HG03025 (cell line): ENCODE results near the gene CFAP54.
"Not testable (repeated sequence)": the region's sequence is repeated elsewhere in the genome, so short reads cannot be mapped to it uniquely, and the experiment has no call there.

Source experiments
- ATAC-seq: cut with Tn5 transposase; IDR thresholded peaks from one replicate; pipeline ENCODE4 v1.9.1; 2021; ENCODE audit warnings: mild to moderate bottlenecking, moderate library complexity; ENCODE audit not compliant: unreplicated experiment, low FRiP score

The CFAP54 gene

DNA sequence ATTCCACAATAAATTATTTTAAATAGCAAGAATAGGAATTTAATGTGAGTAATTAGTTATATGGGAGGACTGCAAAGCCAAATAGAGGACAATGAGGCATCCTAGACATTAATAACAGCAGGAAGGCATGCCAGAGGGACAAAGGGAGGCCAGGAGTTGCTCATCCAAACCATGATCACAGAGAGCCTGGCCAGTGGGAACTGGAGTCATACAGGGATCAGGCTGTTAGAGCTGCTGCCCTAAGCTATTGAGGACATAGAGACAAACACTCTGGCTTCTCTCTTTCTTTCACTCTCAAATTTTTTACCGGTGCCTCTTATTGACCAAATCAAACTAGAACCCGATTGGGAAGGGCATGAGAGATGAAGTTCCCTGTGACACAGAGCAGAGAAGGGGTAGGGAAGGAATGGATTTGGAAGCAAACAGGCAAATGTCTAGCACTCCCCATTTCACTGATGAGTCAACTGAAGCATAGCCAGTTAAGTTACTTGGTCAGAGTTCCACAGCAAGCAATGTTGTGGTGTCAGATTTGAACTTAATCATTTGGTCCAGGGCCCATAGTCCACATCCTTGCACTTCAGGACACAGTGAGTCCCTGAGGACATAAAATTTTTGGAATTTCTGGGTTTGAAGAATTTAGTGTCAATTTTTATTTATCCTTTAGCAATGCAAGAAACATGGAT, 17.9 kb upstream of the CFAP54 start:
- no peak for ATAC-seq

DNA sequence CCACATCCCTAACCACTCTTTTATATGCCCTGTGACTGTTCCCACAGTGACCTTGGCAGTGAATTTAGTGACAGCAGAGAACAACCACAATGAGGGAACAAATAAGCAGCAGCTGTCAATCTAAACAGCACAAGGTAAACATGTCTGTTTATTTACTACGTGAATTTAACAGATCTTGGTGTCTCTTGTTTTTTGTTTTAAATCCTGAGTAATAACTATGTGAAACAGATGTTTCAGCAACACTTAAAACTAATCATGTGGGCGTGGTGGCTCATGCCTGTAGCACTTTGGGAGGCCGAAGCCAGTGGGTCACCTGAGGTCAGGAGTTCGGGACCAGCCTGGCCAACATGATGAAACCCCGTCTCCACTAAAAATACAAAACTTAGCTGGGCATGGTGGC, 17.0 kb upstream of the CFAP54 start:
- ATAC-seq: no peak

DNA sequence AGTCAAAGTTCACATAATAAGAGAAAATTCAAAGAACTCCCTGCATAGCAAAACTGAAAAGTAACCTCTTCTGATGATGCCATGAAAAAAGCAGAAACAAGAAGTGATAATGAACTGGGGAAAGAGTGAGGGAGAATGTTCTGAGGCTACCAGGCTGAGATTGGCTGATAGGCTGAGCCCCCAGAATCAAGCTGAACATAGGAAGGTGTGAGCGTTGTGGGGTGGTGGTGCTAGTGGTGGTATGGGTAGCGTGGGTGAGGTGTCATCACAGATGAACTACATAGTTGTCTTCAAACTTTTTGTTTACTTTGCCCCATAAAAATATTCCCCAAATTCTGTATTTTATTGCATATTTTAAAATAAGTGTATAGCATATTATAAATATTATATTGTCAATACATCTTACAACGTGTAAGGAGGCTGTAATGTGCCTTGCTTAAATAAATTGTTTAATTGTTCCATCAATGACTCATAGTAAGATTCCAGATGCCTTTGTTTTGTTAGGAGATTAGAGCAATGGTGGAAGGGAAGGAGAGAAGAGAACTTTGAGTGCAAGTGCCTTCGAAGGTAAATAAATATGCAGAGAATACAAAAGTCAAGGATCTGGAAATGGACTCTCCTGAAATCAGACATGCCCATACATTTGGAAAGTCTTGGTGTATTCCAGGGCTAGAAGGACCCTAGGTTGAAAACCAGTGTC, 15.8 kb upstream of the CFAP54 start:
- no peak for ATAC-seq

DNA sequence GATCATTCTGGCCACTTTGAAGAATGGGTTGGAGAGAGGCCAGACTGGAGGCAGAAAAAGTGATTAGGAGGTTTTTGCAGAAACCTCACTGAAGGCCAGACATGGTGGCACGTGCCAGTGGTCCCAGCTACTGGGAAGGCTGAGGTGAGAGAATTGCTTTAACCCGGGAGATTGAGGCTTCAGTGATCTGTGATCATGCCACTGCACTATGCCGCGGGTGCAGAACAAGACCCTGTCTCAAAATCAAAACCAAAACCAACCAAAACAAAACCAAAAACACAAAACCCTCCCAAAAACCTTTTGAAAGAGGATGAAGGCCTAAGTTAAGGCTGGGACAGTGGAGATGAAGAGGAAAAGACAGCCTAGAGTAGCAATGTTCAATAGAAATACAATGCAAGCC, 15.2 kb upstream of the CFAP54 start:
- no peak for ATAC-seq

GRCh38 chr12:96478011-96478410, 11.4 kb upstream of the CFAP54 start:
- ATAC-seq: no peak

- no peak for ATAC-seq
These were observed 7.3 kb upstream of the CFAP54 start for GRCh38 chr12:96482086-96482485.

GRCh38 chr12:96483116-96483515, 6.3 kb upstream of the CFAP54 start:
- ATAC-seq: no peak

DNA sequence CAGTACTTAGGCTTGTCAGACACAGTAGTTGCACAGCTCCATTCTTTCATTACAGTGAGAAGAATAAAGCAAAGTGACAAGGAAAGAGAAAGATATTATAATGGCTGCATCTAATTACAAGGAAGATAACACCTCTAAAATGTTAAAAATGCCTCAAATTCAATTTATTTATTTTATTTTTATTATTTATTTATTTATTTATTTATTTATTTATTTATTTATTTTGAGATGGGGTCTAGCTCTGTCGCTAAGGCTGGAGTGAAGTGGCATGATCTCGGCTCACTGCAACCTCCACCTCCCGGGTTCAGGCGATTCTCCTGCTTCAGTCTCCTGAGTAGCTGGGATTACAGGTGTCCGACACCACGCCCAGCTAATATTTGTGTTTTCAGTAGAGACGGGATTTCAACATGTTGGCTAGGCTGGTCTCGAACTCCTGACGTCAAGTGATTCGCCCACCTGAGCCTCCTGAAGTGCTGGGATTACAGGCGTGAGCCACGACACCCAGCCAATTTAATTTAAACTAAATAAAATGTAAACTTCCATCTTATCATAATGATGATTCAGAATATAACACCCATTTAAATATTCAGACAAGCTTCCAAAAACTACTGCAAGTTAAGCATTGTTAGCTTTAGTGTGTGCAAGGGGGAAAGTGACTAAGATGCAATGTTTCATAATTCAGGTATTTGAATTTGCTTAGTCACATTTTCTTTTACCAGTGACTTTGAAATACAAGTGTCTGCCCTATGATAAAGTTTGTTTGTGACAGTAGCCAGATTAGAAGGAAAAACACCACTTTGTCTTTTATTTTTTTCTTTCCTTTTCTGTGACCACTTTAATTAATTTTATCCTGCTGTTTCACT, 2.4 kb upstream of the CFAP54 start:
- ATAC-seq: no peak

- no peak for ATAC-seq
These were observed 1.7 kb upstream of the CFAP54 start for GRCh38 chr12:96487634-96488033.

- no peak for ATAC-seq
These were observed 3.7 kb downstream of the CFAP54 start for GRCh38 chr12:96493106-96493505.

GRCh38 chr12:96494154-96494553, 4.8 kb downstream of the CFAP54 start:
- ATAC-seq: not testable (repeated sequence)

DNA sequence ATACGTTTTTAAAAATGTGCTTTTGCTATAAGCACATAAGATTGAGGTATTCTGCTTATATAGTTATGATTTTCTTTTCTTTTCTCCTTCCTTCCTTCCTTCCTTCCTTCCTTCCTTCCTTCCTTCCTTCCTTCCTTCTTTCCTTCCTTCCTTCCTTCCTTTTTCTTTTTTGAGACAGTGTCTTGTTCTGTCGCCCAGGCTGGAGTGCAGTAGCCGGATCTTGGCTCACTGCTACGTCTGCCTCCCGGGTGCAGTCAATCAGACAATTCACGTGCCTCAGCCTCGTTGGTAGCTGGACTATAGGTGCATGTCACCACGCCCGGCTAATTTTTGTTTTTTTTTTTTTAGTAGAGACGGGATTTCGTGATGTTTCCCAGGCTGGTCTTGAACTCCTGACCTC, 5.8 kb downstream of the CFAP54 start:
- ATAC-seq: no peak

DNA sequence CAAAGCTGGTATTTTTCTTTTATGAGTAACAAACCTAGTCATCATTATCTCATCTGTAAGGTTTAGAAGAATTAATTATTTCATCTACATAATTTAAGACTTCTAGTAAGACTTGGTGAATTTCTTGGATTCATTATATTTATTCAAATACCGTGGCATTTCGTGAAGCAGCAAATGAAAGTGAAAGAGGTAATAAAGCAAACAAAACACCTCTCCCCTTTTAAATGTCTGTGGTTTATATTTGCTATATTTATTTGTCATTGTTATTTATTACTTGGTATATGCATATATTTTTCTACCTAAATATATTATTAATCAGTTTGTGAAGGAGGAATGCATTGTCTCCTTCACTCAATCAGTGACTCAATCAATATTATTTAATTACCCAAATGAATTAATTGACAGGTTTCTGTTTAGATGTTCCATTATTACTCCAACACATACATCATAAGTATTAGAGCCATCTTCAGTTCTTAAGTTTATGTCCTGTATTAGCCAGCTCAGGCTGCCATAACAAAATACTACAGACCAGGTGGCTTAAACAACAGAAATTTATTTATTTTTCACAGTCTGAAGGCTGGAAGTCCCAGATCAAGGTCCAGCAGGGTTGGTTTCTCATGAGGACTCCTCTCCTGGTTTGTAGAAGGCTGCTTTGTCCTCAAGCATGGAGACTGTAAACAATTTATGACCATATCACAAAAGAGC, 6.6 kb downstream of the CFAP54 start:
- ATAC-seq: no peak

DNA sequence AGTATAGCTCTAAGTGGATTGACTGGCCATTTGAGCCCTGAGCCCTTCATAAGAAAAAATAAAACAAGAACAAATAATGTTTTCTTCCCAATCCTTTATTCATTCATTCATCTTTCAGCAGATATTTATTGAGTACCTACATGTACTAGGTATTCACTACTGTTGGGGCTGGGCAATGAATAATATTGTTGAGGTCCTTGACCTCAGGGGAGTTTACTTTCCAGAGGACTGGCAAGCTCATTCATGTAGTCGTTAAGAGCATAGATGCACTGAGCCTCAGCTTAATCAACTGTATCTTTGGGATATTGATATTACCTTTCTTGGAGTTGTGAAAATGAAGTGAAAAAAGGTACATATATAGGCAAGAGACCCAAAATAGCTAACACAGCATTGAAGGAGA, 7.6 kb downstream of the CFAP54 start:
- no peak for ATAC-seq

- no peak for ATAC-seq
These were observed 8.5 kb downstream of the CFAP54 start for GRCh38 chr12:96497855-96498254.

DNA sequence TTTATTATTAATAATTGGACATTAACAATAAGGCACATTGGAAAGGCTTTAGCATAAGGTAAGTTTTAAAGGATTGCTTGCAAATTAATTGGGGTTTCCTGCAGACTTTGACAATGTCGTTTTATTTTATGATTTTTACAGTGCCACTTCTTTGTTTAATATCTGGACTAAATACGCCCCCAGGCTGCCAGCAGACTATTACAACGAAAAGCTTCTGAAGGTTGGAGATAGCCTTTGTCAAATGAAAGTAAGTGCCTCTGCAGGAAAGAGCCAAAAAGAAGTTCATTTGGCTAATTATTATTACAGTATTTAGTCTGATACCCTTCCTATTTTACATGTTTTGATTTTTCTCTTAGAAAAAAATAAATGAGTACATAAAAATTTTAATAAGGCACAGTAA, 11.3 kb downstream of the CFAP54 start:
- ATAC-seq: no peak

- ATAC-seq: peak; percentile 72
These were observed 11.9 kb downstream of the CFAP54 start for GRCh38 chr12:96501133-96501761.

DNA sequence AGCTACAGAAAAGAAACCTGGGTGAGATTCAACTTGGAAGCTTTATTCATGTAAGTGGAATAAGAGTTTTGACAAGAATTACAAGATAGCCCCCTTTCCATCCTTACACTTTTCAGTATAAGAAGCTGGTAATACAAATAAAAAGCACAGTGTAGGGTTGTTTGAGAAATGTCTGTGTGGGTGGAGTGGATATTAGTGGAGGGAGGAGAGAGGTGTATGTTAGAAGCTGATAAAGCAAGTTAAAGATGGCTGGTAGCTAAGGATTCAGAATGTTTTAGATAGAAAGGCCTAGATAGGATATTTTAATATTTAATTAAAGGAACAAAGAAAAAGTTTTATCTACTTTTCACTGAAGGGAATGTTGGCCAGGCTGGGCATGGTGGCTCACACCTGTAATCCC, 12.5 kb downstream of the CFAP54 start:
- ATAC-seq: no peak

DNA sequence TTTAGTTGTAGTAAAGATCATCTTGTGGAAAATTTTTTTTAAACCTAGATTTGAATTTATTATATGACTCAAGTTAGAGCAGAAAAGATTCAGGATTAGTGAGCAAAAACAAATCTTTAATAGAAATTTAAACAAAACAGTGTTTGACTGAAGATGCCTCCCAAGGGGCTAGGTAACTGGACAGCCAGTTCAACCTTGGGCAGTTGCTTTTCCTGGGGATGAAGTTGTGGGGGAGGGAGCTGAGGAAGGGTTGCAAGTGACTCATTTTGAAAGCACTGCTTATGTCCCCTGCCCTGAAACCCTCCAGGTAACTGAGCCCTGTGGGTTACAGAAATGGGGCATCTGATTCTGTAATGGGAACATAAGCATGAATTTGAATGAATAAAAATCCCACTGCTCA, 13.1 kb downstream of the CFAP54 start:
- peak; percentile 66 for ATAC-seq

DNA sequence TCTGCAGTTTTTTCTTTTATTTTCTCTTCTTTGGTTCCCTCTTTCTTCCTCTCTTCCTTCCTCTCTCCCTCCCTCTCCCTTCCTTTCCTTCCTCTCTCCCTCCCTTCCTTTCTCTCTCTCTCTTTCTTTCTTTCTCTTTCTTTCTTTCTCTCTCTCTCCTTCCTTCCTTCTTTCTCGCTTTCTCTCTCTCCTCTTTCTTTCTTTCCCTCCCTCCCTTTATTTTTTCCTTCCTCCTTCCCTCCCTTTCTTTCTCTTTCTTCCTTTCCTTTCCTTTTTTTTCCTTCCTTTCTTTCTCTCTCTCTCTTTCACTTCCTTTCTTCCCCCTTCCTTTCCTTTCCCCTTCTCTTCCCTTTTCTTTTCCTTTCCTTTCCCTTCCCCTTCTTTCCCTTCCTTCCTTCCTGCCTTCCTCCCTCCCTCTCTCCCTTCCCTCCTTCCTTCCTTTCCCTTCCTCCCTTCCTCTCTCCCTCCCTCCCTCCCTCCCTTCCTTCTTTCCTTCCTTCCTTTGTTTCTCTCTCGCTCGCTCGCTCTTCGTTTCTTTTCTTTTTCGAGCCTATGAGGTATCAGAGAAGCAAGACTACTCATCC, 13.7 kb downstream of the CFAP54 start:
- ATAC-seq: no peak
